ENCODE data around the gene ZNF660.

GRCh38 chr3:44576613-44577012, 8.2 kb upstream of the ZNF660 start:
- no peak for TF ChIP-seq CTCF (IDR thresholded peaks at IDR 0.05; ENCODE audit: low read depth, low read length)
- no peak for TF ChIP-seq POLR2A (IDR thresholded peaks at IDR 0.05; ENCODE audit: extremely low read depth, insufficient read length)

Data from NB4 (cell line).